Epithelial cell of esophagus (primary cell): ENCODE results near the gene ZNF180.
A peak's percentile ranks its signal among the peaks of the same experiment; 100 is the strongest.
"Not testable (repeated sequence)": the region's sequence is repeated elsewhere in the genome, so short reads cannot be mapped to it uniquely, and the experiment has no call there.

Source experiments
- DNase-seq: peaks from one replicate; pipeline ENCODE4 v3.0.0; 2010; ENCODE audit warnings: low read depth
- H3K4me3 ChIP-seq: 2 replicates; pipeline ENCODE4 v1.5.1; 2011; ENCODE audit warnings: mild to moderate bottlenecking, low read length, control low read depth
- TF ChIP-seq, protein P1 (sequence below): IDR thresholded peaks from 2 replicates; pipeline ENCODE4 v1.5.1; 2011; ENCODE audit warnings: low read depth, mild to moderate bottlenecking, low read length, control low read depth, inconsistent platforms; ENCODE audit not compliant: insufficient read depth; ENCODE audit errors: missing control alignments

ZNF180 gene

DNA sequence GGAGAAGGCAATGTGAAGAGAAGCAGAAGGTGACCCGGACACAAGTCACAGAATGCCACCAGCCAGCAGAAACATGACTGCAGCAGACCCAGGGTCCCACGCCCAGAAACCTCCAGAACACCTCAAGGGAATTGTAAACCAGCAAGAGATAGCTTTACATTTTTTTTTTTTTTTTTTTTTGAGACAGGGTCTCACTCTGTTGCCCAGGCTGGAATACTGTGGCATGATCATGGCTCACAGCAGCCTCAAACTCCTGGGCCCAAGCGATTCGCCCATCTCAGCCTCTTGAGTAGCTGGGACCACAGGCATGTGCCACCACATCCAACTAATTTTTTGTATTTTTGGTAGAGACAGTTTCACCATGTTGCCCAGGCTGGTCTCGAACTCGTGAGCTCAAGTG, 39.7 kb upstream of the ZNF180 start:
- DNase-seq, result no peak
- no peak overlapping the region for H3K4me3 ChIP-seq
- TF ChIP-seq, protein P1, sequence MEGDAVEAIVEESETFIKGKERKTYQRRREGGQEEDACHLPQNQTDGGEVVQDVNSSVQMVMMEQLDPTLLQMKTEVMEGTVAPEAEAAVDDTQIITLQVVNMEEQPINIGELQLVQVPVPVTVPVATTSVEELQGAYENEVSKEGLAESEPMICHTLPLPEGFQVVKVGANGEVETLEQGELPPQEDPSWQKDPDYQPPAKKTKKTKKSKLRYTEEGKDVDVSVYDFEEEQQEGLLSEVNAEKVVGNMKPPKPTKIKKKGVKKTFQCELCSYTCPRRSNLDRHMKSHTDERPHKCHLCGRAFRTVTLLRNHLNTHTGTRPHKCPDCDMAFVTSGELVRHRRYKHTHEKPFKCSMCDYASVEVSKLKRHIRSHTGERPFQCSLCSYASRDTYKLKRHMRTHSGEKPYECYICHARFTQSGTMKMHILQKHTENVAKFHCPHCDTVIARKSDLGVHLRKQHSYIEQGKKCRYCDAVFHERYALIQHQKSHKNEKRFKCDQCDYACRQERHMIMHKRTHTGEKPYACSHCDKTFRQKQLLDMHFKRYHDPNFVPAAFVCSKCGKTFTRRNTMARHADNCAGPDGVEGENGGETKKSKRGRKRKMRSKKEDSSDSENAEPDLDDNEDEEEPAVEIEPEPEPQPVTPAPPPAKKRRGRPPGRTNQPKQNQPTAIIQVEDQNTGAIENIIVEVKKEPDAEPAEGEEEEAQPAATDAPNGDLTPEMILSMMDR, result no peak

- peak; percentile 74 for DNase-seq
- TF ChIP-seq, protein P1, result no peak
- H3K4me3 ChIP-seq, result no peak overlapping the region
These were observed 39.0 kb upstream of the ZNF180 start for GRCh38 chr19:44539236-44539826.

DNA sequence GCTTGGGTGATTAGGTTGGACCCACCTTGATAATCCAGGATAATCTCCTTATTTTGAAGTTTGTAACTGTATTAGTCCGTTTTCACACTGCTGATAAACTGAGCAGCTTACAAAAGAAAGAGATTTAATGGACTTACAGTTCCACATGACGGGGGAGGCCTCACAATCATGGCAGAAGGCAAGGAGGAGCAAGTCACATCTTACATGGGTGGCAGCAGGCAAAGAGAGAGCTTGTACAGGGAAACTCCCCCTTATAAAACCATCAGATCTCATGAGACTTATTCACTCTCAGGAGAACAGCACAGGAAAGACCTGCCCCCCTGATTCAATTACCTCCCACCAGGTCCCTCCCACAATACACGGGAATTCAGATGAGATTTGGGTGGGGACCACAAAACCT, 35.0 kb upstream of the ZNF180 start:
- H3K4me3 ChIP-seq, DNase-seq: not testable (repeated sequence)

GRCh38 chr19:44532819-44533218, 32.5 kb upstream of the ZNF180 start:
- TF ChIP-seq, protein P1, result no peak
- no peak overlapping the region for H3K4me3 ChIP-seq
- DNase-seq, result no peak

GRCh38 chr19:44530777-44531176, 30.5 kb upstream of the ZNF180 start:
- peak; percentile 21 for DNase-seq
- no peak overlapping the region for H3K4me3 ChIP-seq
- TF ChIP-seq, protein P1, result no peak

GRCh38 chr19:44529536-44529935, 29.2 kb upstream of the ZNF180 start, which contains the start of gene CEACAM20:
CEACAM20 (minus strand) TSS chr19:44529675; CDS start chr19:44529509, 166 bp downstream.
- H3K4me3 ChIP-seq, result no peak within 1 kb of the TSS
- DNase-seq, result no peak
- TF ChIP-seq, protein P1, result no peak

DNA sequence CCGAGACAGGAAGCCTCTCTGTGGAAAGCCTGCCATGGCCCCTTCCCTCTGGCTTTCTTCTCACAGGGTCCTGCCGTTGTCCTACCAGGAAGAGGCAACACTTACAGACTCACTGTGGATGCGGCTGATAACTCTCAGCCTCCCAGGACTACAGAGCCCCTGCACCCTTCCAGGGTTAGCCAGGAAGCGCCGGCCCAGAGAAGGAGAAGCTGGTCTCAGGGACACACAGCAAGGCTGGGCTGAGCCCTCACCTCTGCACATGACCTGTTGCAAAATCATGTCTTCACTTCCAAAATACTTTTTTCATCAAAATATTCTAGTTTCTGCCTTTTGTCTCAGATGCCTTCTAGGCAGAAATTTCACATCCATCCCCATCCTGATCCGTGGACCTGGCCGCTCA, 27.2 kb upstream of the ZNF180 start:
- no peak overlapping the region for H3K4me3 ChIP-seq
- DNase-seq, result no peak
- TF ChIP-seq, protein P1, result no peak
